Measurements from ENCODE around the gene LMF1. TPM values are rescaled to one million over a fixed set of nuclear protein-coding genes. Genes with fewer than 3 reads are reported as not detected.

LMF1 gene
- total and polyA plus RNA-seq, 4 donors: 8.8 to 75.0 (median 28.3) TPM

DNA sequence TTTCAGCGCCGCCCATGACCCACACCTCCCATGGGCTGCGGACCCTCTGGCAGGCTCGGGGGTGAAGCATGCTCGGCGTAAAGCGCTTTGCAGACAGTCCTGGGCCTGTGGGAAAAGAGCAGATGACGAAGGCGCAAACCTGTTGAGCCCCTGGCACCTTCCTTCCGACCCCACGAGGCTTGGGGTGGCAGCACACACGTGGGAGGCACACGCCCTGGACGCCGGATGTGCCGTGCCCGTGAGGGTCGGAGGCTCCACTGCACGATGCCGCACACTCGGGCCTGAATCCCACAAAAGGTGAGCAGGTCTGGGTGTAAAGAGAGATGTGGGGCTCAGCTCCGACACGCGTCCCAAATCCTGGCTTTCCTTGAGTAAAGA is 71.1 kb downstream of the LMF1 start:
- no peak for ATAC-seq (ENCODE audit: low FRiP score)
- Histone ChIP-seq H3K36me3 (ENCODE audit: control insufficient read depth in 1 of 2, insufficient read depth in 2 of 2, low read length in 1 of 2) (no peaks in the 10 kb centered on the region), H3K9me3 (ENCODE audit: control insufficient read depth, low read length) (no peaks in the 10 kb centered on the region), H3K4me3 (ENCODE audit: low read length in 2 of 2) (no peak overlapping the region), H3K27me3 (ENCODE audit: control insufficient read depth in 1 of 2, insufficient read depth in 2 of 2, low read length in 1 of 2) (no peaks in the 10 kb centered on the region), H3K27ac (ENCODE audit: low read depth in 1 of 2, low read length in 2 of 2) (no peak overlapping the region), H3K4me1 (ENCODE audit: control insufficient read depth in 1 of 2, insufficient read depth in 2 of 2, low read length in 2 of 2) (no peaks in the 10 kb centered on the region)
- no peak for DNase-seq
- 88 to 94% methylated on average over 24 of the region's 24 CpGs for WGBS, 2 donors
- intact Hi-C loops (cut with DNase I): no loop called here

DNA sequence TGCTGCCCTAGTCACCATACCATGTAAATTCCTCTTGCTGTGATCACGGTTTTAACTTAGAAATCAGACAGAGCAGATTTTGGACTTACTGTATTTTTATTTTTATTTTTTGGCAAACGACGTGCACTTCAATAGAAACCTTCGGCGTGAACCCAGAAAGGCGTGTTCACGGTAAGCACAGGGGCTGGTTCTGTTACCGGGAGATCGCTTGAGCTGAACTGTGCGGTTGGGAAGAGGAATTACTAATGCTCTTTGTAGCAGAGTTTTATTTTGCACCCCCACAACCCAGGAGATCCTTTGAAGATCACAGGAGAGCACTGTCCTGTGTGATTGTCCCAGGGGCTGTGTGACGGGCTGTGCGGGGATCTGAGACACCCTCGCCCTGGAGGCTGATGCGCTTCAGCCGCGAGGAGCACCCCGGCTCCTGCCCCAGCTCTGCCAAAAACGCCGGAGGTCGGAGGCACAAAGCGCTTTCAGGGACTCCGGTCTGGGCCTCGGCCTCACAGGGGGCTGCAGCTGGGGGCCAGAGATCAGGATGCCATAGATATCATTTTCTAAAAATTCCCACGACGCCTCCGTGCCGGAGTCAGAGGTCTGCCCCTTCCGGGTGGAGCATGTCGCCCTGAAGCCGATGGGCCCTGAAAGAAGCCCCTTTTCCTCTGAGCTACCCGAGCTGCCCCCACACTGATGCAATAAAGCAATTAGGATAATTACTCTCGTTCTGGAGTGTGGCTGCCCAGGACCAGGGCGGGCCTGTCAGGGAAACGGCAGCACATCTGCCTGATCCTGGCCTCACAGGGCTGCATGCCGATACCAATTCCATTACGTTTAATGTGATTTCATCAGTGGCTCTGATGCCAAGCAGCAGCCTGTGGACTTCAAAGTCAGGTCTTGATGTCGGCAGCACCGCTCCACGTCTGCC is 71.8 kb downstream of the LMF1 start:
- no peaks in the 10 kb centered on the region for H3K36me3 ChIP-seq (ENCODE audit: control insufficient read depth in 1 of 2, insufficient read depth in 2 of 2, low read length in 1 of 2)
- DNase-seq (no peak), ATAC-seq (ENCODE audit: low FRiP score) (no peak)
- WGBS, 2 donors: 85 to 87% methylated on average over 39 of the region's 39 CpGs
- H3K4me3 ChIP-seq (ENCODE audit: low read length in 2 of 2): no peak overlapping the region
- H3K4me1 ChIP-seq (ENCODE audit: control insufficient read depth in 1 of 2, insufficient read depth in 2 of 2, low read length in 2 of 2): no peaks in the 10 kb centered on the region
- H3K9me3 ChIP-seq (ENCODE audit: control insufficient read depth, low read length): no peaks in the 10 kb centered on the region
- no peaks in the 10 kb centered on the region for H3K27me3 ChIP-seq (ENCODE audit: control insufficient read depth in 1 of 2, insufficient read depth in 2 of 2, low read length in 1 of 2)
- H3K27ac ChIP-seq (ENCODE audit: low read depth in 1 of 2, low read length in 2 of 2): no peak overlapping the region
- intact Hi-C loops (cut with DNase I): no loop called here

DNA sequence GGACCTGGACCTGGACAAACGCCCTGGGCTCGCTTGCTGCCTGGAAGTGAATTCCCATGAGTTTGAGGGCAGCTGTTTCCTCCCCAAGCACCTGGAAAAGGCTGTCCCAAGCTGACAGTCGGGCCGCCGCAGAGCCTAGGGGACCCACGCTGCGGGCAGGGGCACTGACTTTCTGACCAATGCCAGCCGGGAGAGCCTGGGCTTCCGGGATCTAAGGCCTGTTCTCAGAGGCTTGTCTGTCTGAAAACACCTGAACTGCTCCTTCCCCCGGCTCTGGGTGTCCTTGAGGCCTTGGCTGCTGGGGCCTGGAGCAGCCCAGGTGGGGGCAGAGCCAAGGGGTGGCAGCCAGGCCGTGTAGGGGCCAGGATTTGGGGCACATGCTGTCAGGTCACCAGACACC is 72.6 kb downstream of the LMF1 start:
- ATAC-seq (ENCODE audit: low FRiP score): no peak
- no peak overlapping the region for H3K27ac ChIP-seq (ENCODE audit: low read depth in 1 of 2, low read length in 2 of 2)
- H3K4me1 ChIP-seq (ENCODE audit: control insufficient read depth in 1 of 2, insufficient read depth in 2 of 2, low read length in 2 of 2): no peaks in the 10 kb centered on the region
- WGBS, 2 donors: 87 to 90% methylated on average over 11 of the region's 11 CpGs
- intact Hi-C loops (cut with DNase I): no loop called here
- no peaks in the 10 kb centered on the region for H3K36me3 ChIP-seq (ENCODE audit: control insufficient read depth in 1 of 2, insufficient read depth in 2 of 2, low read length in 1 of 2)
- H3K27me3 ChIP-seq (ENCODE audit: control insufficient read depth in 1 of 2, insufficient read depth in 2 of 2, low read length in 1 of 2): no peaks in the 10 kb centered on the region
- DNase-seq: no peak
- no peaks in the 10 kb centered on the region for H3K9me3 ChIP-seq (ENCODE audit: control insufficient read depth, low read length)
- no peak overlapping the region for H3K4me3 ChIP-seq (ENCODE audit: low read length in 2 of 2)

- 87 to 88% methylated on average over 14 of the region's 14 CpGs for WGBS, 2 donors
- DNase-seq (no peak), ATAC-seq (ENCODE audit: low FRiP score) (no peak)
- H3K27ac ChIP-seq (ENCODE audit: low read depth in 1 of 2, low read length in 2 of 2): no peak overlapping the region
- intact Hi-C loops (cut with DNase I): no loop called here
- no peaks in the 10 kb centered on the region for H3K27me3 ChIP-seq (ENCODE audit: control insufficient read depth in 1 of 2, insufficient read depth in 2 of 2, low read length in 1 of 2)
- no peaks in the 10 kb centered on the region for H3K4me1 ChIP-seq (ENCODE audit: control insufficient read depth in 1 of 2, insufficient read depth in 2 of 2, low read length in 2 of 2)
- H3K4me3 ChIP-seq (ENCODE audit: low read length in 2 of 2): no peak overlapping the region
- no peaks in the 10 kb centered on the region for H3K9me3 ChIP-seq (ENCODE audit: control insufficient read depth, low read length)
- H3K36me3 ChIP-seq (ENCODE audit: control insufficient read depth in 1 of 2, insufficient read depth in 2 of 2, low read length in 1 of 2): no peaks in the 10 kb centered on the region
Observed at GRCh38 chr16:897701-898100, 73.1 kb downstream of the LMF1 start.

DNA sequence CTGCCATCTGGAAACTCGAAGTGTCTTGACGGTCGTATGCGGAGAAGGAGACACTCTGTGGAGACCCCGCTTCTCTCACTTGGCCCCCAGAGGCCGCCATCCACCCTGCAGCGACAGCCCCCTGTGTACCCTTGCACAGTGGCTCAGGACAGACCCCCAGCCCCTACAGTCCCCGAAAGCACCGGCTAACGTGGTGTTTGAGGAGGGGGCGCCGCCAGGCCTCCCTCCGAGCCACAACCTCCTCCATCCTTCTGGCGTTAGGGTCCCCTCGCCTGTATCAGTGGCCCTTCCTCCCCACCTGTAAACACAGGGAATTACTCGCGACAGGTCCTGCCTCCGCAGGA is 73.6 kb downstream of the LMF1 start:
- H3K27ac ChIP-seq (ENCODE audit: low read depth in 1 of 2, low read length in 2 of 2): no peak overlapping the region
- no peaks in the 10 kb centered on the region for H3K4me1 ChIP-seq (ENCODE audit: control insufficient read depth in 1 of 2, insufficient read depth in 2 of 2, low read length in 2 of 2)
- no peaks in the 10 kb centered on the region for H3K36me3 ChIP-seq (ENCODE audit: control insufficient read depth in 1 of 2, insufficient read depth in 2 of 2, low read length in 1 of 2)
- H3K9me3 ChIP-seq (ENCODE audit: control insufficient read depth, low read length): no peaks in the 10 kb centered on the region
- H3K27me3 ChIP-seq (ENCODE audit: control insufficient read depth in 1 of 2, insufficient read depth in 2 of 2, low read length in 1 of 2): no peaks in the 10 kb centered on the region
- H3K4me3 ChIP-seq (ENCODE audit: low read length in 2 of 2): no peak overlapping the region
- intact Hi-C loops (cut with DNase I): no loop called here
- no peak for DNase-seq
- ATAC-seq (ENCODE audit: low FRiP score): no peak
- 84 to 85% methylated on average over 18 of the region's 18 CpGs for WGBS, 2 donors

DNA sequence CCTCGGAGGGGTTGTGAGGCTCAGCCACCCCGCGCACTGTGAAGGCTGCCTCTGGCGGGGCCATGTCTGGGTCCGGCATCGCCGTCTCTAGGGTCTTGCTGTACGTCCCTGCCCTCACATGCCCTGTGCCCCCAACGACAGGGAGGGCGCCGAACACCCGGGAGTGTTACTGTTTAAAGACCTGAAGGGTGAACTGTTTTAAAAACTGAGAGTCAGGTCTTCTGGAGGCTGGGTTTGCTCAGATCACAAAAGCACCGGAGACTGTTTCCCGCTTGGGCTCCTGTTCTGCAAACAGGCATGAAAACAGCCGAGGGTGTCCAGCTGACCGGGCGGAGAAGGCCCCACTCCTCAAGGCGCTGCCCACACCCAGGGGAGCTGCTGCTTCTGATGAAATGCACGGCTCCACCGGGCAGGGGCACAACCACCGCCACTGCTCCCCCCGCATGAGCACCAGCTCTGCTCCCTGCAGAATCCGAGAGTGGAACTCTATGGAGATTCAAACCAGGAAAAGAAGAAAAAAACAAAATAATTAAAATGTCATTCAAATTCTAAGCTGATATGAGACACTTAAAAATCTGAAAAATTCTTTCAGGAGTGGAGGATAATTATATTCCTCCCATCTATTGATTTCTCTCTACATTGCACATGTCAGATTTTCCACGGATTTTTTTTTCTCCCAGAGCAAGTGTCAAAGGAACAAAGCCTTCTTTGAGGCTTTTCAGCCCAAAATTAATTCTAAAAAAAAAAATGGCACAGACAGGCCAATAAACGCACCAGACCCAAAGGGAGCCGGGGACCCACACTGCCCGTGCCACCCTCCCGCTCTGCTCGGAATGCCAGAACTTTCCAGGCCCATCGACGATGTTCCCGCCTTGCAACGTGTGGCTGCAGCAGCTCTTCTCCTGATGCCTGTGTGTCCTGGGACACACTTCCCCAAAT is 74.3 kb downstream of the LMF1 start:
- Histone ChIP-seq H3K27ac (ENCODE audit: low read depth in 1 of 2, low read length in 2 of 2) (no peak overlapping the region), H3K27me3 (ENCODE audit: control insufficient read depth in 1 of 2, insufficient read depth in 2 of 2, low read length in 1 of 2) (no peaks in the 10 kb centered on the region), H3K4me1 (ENCODE audit: control insufficient read depth in 1 of 2, insufficient read depth in 2 of 2, low read length in 2 of 2) (no peaks in the 10 kb centered on the region), H3K9me3 (ENCODE audit: control insufficient read depth, low read length) (no peaks in the 10 kb centered on the region), H3K4me3 (ENCODE audit: low read length in 2 of 2) (no peak overlapping the region), H3K36me3 (ENCODE audit: control insufficient read depth in 1 of 2, insufficient read depth in 2 of 2, low read length in 1 of 2) (no peaks in the 10 kb centered on the region)
- intact Hi-C loops (cut with DNase I): no loop called here
- 89% methylated on average over 33 of the region's 33 CpGs for WGBS, 2 donors
- DNase-seq (no peak), ATAC-seq (ENCODE audit: low FRiP score) (no peak)

DNA sequence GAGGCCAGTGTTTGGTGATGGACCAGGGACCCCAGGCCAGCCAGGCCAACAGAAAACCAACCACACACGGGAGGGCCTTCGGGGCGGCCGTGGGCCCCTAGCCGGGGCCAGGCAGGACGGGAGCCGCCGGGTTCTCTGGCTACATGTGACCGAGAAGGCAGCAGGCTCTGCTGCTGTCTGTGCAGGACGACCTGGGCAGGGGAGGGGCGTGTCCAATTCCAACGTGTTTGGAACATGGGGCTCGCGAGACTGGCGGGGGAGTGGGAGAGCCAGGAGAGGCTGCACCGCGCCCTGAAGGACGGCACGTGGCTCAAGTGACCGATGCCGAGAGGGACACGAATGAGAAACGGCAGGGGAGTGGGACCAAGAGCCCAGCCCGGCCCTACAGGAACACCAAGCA is 75.4 kb downstream of the LMF1 start:
- DNase-seq (no peak), ATAC-seq (ENCODE audit: low FRiP score) (no peak)
- Histone ChIP-seq H3K9me3 (ENCODE audit: control insufficient read depth, low read length) (no peaks in the 10 kb centered on the region), H3K27me3 (ENCODE audit: control insufficient read depth in 1 of 2, insufficient read depth in 2 of 2, low read length in 1 of 2) (no peaks in the 10 kb centered on the region), H3K4me3 (ENCODE audit: low read length in 2 of 2) (no peak overlapping the region), H3K27ac (ENCODE audit: low read depth in 1 of 2, low read length in 2 of 2) (no peak overlapping the region), H3K4me1 (ENCODE audit: control insufficient read depth in 1 of 2, insufficient read depth in 2 of 2, low read length in 2 of 2) (no peaks in the 10 kb centered on the region), H3K36me3 (ENCODE audit: control insufficient read depth in 1 of 2, insufficient read depth in 2 of 2, low read length in 1 of 2) (no peaks in the 10 kb centered on the region)
- 85 to 89% methylated on average over 23 to 24 of the region's 24 CpGs for WGBS, 2 donors
- intact Hi-C loops (cut with DNase I): no loop called here

GRCh38 chr16:894841-895240 is 75.9 kb downstream of the LMF1 start:
- no peak for ATAC-seq (ENCODE audit: low FRiP score)
- H3K27ac ChIP-seq (ENCODE audit: low read depth in 1 of 2, low read length in 2 of 2): no peak overlapping the region

More at GRCh38 chr16:894841-895240, 75.9 kb downstream of the LMF1 start:
- WGBS, 2 donors: 86 to 90% methylated on average over 24 of the region's 24 CpGs
- intact Hi-C loops (cut with DNase I): no loop called here
- DNase-seq: no peak
- no peaks in the 10 kb centered on the region for H3K9me3 ChIP-seq (ENCODE audit: control insufficient read depth, low read length)
- no peaks in the 10 kb centered on the region for H3K4me1 ChIP-seq (ENCODE audit: control insufficient read depth in 1 of 2, insufficient read depth in 2 of 2, low read length in 2 of 2)
- no peaks in the 10 kb centered on the region for H3K36me3 ChIP-seq (ENCODE audit: control insufficient read depth in 1 of 2, insufficient read depth in 2 of 2, low read length in 1 of 2)
- no peaks in the 10 kb centered on the region for H3K27me3 ChIP-seq (ENCODE audit: control insufficient read depth in 1 of 2, insufficient read depth in 2 of 2, low read length in 1 of 2)
- H3K4me3 ChIP-seq (ENCODE audit: low read length in 2 of 2): no peak overlapping the region

Measured in aorta (tissue), 5 donors.